Measurements from ENCODE around the gene CASR.
A peak's percentile ranks its signal among the peaks of the same experiment; 100 is the strongest.

CASR gene

DNA sequence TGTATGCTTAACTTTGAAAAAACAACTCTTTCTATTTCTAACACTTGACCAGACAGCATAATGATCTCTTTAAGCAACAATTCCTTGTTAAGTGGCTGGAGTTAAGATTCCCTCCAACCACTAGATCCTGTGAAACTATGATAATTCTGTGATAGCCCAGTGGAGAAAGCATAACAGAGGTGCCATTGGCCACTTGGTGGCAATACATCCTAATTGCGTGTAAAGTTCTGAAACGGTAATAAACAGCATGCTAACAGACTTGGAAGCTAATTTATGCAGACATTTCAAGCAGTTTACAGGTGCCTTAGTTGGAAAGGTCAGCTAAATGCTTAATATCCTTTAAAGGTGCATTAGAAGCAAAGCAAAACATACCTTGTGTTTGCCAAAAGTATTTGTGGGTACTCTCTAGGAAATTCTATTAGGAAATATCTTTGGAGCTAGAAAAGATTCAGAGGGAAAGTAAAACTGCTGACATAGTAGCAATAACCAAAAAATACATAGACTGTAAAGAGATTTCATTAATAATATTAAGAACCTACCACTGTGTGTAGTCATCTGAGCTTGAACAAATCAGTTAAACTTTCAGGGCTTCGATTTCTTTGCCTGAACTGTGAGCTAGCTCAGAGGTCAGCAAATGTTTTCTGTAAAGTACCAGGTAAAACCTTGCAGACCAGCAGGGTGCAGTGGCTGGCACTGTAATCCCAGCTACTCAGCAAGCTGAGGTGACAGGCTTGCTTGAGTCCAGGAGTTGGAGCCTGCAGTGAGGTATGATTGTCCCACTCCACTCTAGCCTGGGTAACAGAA is 122.6 kb downstream of the CASR start:
- DNase-seq (ENCODE audit: low read depth): no peak

- DNase-seq (ENCODE audit: low read depth): no peak
Observed at GRCh38 chr3:122306622-122306953, 123.1 kb downstream of the CASR start.

- no peak for DNase-seq (ENCODE audit: low read depth)
Observed at GRCh38 chr3:122307094-122307687, 123.7 kb downstream of the CASR start.

- DNase-seq (ENCODE audit: low read depth): no peak
Observed at GRCh38 chr3:122307976-122308375, 124.5 kb downstream of the CASR start.

- DNase-seq (ENCODE audit: low read depth): no peak
Observed at GRCh38 chr3:122310361-122310760, 126.9 kb downstream of the CASR start.

DNA sequence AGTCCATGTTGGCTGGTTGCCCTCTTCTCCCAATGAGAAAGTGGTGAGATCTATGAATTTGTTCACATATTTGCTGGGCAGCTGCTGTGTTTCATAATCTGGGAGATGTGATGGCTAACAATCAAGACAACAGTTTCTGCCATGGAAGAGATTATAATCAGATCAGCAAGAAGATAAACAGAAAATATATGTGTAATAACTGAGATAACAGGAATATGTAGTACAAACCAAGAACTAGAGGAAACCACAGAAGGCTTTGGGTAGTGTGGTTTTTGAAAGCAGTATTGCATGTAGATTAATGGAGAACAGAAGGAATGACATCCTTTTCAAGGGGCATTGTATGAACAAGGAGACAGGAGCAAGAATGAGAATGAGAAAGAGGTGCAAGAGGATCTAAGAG is 129.4 kb downstream of the CASR start:
- no peak for DNase-seq (ENCODE audit: low read depth)

- no peak for DNase-seq (ENCODE audit: low read depth)
Observed at GRCh38 chr3:122313281-122313680, 129.8 kb downstream of the CASR start.

- DNase-seq (ENCODE audit: low read depth): no peak
Observed at GRCh38 chr3:122314228-122314876, 130.9 kb downstream of the CASR start.

- DNase-seq (ENCODE audit: low read depth): no peak
Observed at GRCh38 chr3:122315619-122316018, 132.2 kb downstream of the CASR start.

GRCh38 chr3:122316368-122316767 is 132.9 kb downstream of the CASR start:
- DNase-seq (ENCODE audit: low read depth): no peak

- no peak for DNase-seq (ENCODE audit: low read depth)
Observed at GRCh38 chr3:122318620-122319019, 135.2 kb downstream of the CASR start.

DNA sequence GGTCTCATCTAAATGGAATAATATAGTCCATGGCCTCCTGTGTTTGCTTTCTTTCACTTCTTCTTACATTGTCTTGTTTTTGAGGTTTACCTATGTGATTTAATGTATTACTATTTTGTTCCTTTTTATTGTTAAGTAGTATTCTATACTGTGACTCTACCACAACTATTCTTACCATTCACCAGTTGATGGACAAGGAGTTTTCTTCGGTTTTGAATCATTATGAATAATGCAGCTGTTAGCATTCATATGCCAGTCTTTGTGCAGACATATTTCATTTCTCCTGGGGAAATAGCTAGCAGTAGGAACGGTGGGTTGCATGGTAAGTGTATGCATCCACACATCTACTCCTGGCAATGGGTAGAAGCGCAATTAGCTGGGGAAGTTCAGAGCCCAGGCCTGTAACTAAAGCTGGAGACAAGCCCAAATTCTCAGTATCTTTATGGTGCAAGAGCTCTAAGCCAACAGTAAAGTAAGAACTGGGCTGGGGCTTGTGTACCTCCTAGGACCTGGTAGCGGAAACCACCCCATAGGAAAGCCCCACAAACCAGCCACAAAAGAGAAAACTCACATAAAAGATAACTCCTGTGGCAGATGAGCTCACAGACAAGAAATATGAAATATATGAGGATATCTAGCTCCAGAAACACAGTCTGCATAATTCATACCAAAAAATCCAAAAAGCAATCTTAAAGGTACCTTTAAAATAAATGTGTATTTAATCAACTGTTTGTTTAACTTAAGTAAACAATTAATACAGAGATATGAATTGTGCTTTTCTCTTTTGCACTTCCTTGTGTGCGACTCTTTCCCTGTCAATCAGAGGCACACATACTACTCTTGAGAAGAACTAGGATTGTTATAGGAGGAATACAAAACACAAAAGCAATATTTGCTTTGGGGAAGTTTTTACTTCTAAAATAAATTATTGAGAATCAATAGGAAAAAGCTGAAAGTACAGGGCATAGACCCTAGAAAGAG is 138.9 kb downstream of the CASR start:
- DNase-seq (ENCODE audit: low read depth): no peak

GRCh38 chr3:122324871-122325323 is 141.4 kb downstream of the CASR start, which contains the start of gene CSTA:
CSTA (plus strand) TSS chr3:122325248; CDS start chr3:122325293, 45 bp downstream.
- DNase-seq (ENCODE audit: low read depth): peak; percentile 39

- no peak for DNase-seq (ENCODE audit: low read depth)
Observed at GRCh38 chr3:122325769-122326168, 142.3 kb downstream of the CASR start.

- no peak for DNase-seq (ENCODE audit: low read depth)
Observed at GRCh38 chr3:122331886-122332285, 148.4 kb downstream of the CASR start.

- DNase-seq (ENCODE audit: low read depth): no peak
Observed at GRCh38 chr3:122332551-122332950, 149.1 kb downstream of the CASR start.
